Stimulated activated CD8-positive, alpha-beta memory T cell treated with anti-CD3 and anti-CD28 coated beads, Interleukin-7, amount 100 ng/mL, for 1 hour (primary cell): Measurements from ENCODE around the gene DENND1A.
"Not testable (repeated sequence)": the region's sequence is repeated elsewhere in the genome, so short reads cannot be mapped to it uniquely, and the experiment has no call there.

Source experiments
- DNase-seq, 2 donors: peaks; one replicate each; pipeline ENCODE4 v3.0.0-alpha.2; 2020; ENCODE audit warnings: low read depth in 2 of 2

The DENND1A gene

GRCh38 chr9:123414936-123415930 is 514.7 kb downstream of the DENND1A start:
- no peak for DNase-seq

GRCh38 chr9:123414204-123414603 is 515.7 kb downstream of the DENND1A start:
- no peak for DNase-seq

GRCh38 chr9:123412171-123412820 is 517.6 kb downstream of the DENND1A start:
- DNase-seq = no peak

GRCh38 chr9:123411636-123412035 is 518.3 kb downstream of the DENND1A start:
- no peak for DNase-seq

GRCh38 chr9:123411191-123411590 is 518.7 kb downstream of the DENND1A start:
- DNase-seq = no peak

- no peak for DNase-seq
Observed at GRCh38 chr9:123410281-123410910, 519.5 kb downstream of the DENND1A start.

- DNase-seq = no peak
Observed at GRCh38 chr9:123408313-123409262, 521.3 kb downstream of the DENND1A start.

- DNase-seq = no peak
Observed at GRCh38 chr9:123407217-123407851, 522.6 kb downstream of the DENND1A start.

- DNase-seq = no peak
Observed at GRCh38 chr9:123406691-123407216, 523.2 kb downstream of the DENND1A start.

- no peak for DNase-seq
Observed at GRCh38 chr9:123406016-123406415, 523.9 kb downstream of the DENND1A start.

GRCh38 chr9:123402981-123403509 is 526.9 kb downstream of the DENND1A start:
- no peak for DNase-seq

GRCh38 chr9:123401879-123402513 is 527.9 kb downstream of the DENND1A start:
- DNase-seq = no peak

GRCh38 chr9:123400926-123401503 is 528.9 kb downstream of the DENND1A start:
- DNase-seq = no peak

- DNase-seq = no peak
Observed at GRCh38 chr9:123399803-123400378, 530.0 kb downstream of the DENND1A start.

- not testable (repeated sequence) for DNase-seq
Observed at GRCh38 chr9:123398938-123399337, 531.0 kb downstream of the DENND1A start.

- no peak for DNase-seq
Observed at GRCh38 chr9:123397975-123398374, 532.0 kb downstream of the DENND1A start.

- DNase-seq = no peak
Observed at GRCh38 chr9:123395689-123396511, 534.0 kb downstream of the DENND1A start.

GRCh38 chr9:123395276-123395688 is 534.6 kb downstream of the DENND1A start:
- no peak for DNase-seq
